OCI-LY3 (cell line): Measurements from ENCODE around the gene FCHSD2.

Source experiments
- EZH2phosphoT487 ChIP-seq: fragments of 200-600 bp; shearing (Covaris generic); IDR thresholded peaks from 2 replicates; pipeline ENCODE4 v1.6.1; 2018; ENCODE audit warnings: antibody characterized with exemption, mixed run types, low read depth
- TF ChIP-seq, protein P1 (sequence below): fragments of 200-600, 300-600 bp; sonication (generic); IDR thresholded peaks from 2 replicates; pipeline ENCODE4 v1.5.1; 2014; ENCODE audit warnings: antibody characterized with exemption, low read length, low read depth

DNA sequence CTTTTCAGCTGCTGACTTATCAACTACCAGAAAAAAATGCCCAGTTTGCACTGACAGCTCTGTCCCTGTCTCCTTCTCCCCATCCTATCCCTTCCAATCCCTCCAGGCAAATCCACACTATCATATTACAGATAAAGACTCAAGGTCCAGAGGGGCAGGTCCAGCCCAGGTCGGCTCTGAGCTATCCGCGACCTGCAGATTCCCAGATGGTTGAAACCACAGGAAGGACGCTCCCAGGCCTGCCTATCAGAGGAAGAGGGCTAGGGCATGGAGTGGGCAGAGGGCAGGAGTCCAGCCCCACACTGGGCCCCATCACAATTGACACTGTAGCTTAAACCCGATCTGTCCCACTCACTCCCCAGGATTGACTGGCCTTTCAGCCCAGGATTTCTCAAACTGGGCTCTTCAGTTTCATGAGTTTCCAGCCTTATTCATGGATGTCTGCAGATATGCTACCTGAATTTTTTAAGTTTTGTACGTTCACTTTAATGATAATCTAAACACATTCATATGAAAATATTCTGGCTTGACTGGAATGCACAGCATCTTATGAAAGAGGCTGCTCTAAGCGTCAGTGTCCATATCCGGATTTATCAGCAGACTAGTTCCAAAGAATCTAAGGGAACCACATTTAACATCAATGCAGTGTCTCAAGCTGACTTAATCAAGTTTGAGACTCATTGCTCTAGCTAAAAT lies 16.4 kb upstream of the FCHSD2 start:
- TF ChIP-seq, protein P1, sequence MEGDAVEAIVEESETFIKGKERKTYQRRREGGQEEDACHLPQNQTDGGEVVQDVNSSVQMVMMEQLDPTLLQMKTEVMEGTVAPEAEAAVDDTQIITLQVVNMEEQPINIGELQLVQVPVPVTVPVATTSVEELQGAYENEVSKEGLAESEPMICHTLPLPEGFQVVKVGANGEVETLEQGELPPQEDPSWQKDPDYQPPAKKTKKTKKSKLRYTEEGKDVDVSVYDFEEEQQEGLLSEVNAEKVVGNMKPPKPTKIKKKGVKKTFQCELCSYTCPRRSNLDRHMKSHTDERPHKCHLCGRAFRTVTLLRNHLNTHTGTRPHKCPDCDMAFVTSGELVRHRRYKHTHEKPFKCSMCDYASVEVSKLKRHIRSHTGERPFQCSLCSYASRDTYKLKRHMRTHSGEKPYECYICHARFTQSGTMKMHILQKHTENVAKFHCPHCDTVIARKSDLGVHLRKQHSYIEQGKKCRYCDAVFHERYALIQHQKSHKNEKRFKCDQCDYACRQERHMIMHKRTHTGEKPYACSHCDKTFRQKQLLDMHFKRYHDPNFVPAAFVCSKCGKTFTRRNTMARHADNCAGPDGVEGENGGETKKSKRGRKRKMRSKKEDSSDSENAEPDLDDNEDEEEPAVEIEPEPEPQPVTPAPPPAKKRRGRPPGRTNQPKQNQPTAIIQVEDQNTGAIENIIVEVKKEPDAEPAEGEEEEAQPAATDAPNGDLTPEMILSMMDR, result no peak
- TF ChIP-seq EZH2phosphoT487, result no peak
